ENCODE results near the gene TRAPPC6A.

Gene TRAPPC6A

GRCh38 chr19:45162608-45163143, 15.4 kb downstream of the TRAPPC6A start:
- DNase-seq: no peak

- DNase-seq: no peak
Measured at GRCh38 chr19:45161738-45162607, 16.1 kb downstream of the TRAPPC6A start.

GRCh38 chr19:45160870-45161737, 16.9 kb downstream of the TRAPPC6A start, which contains the start of gene NKPD1:
TSS of gene NKPD1 (minus strand) at chr19:45160982. CDS start at chr19:45160150, 832 bp downstream.
- DNase-seq: no peak

GRCh38 chr19:45159971-45160324, 18.1 kb downstream of the TRAPPC6A start:
- DNase-seq: no peak

GRCh38 chr19:45159210-45159970, 18.6 kb downstream of the TRAPPC6A start:
- no peak for DNase-seq

GRCh38 chr19:45158503-45159209, 19.4 kb downstream of the TRAPPC6A start:
- no peak for DNase-seq

GRCh38 chr19:45156751-45157150, 21.3 kb downstream of the TRAPPC6A start:
- no peak for DNase-seq

GRCh38 chr19:45156011-45156630, 21.9 kb downstream of the TRAPPC6A start:
- DNase-seq: no peak

- no peak for DNase-seq
Measured at GRCh38 chr19:45154064-45154827, 23.8 kb downstream of the TRAPPC6A start.

- DNase-seq: peak in 3 of 5 experiments; percentile 14 to 60 (median 21)
Measured at GRCh38 chr19:45153339-45154063, 24.5 kb downstream of the TRAPPC6A start.

- peak in 3 of 5 experiments; percentile 24 to 80 (median 50) for DNase-seq
Measured at GRCh38 chr19:45152504-45153338, 25.3 kb downstream of the TRAPPC6A start.

GRCh38 chr19:45151821-45152503, 26.1 kb downstream of the TRAPPC6A start:
- no peak for DNase-seq

GRCh38 chr19:45151320-45151719, 26.7 kb downstream of the TRAPPC6A start:
- DNase-seq: no peak

- DNase-seq: no peak
Measured at GRCh38 chr19:45150751-45151281, 27.2 kb downstream of the TRAPPC6A start.

- DNase-seq: no peak
Measured at GRCh38 chr19:45150180-45150579, 27.9 kb downstream of the TRAPPC6A start.

- DNase-seq: no peak
Measured at GRCh38 chr19:45149129-45149528, 28.9 kb downstream of the TRAPPC6A start.

- no peak for DNase-seq
Measured at GRCh38 chr19:45147835-45148676, 30.0 kb downstream of the TRAPPC6A start.

All from T-helper 2 cell (primary cell).